ENCODE measurements around the gene DIAPH1.

- TF ChIP-seq CTCF (IDR thresholded peaks at IDR 0.05; ENCODE audit: low read depth, low read length, poor library complexity, severe bottlenecking): no peak
- no peak for TF ChIP-seq EZH2phosphoT487 (IDR thresholded peaks at IDR 0.05; ENCODE audit: borderline replicate concordance, low read length)
Observed at GRCh38 chr5:141529873-141530272, 88.9 kb downstream of the DIAPH1 start.

Measured in DOHH2 (cell line).